CD14-positive monocyte (primary cell): ENCODE results near the gene TMEM53. TPM values are rescaled to one million over a fixed set of nuclear protein-coding genes. Genes with fewer than 3 reads are reported as not detected.

ENCODE experiments used
- DNase-seq, 3 donors: peaks; one replicate each; pipeline ENCODE4 v3.0.0-alpha.2; 2011 to 2022
- H2AFZ ChIP-seq: 2 replicates; pipeline ENCODE4 v1.6.0; 2012; ENCODE audit warnings: mild to moderate bottlenecking, low read depth, low read length, inconsistent platforms; ENCODE audit not compliant: insufficient read depth, poor library complexity, severe bottlenecking
- H3K27ac ChIP-seq, 2 donors: 1 replicate in 1 of 2; 2 replicates in 1 of 2; pipeline ENCODE4 v1.5.1; 2012 to 2013; ENCODE audit warnings: low read length in 2 of 2, control low read depth in 1 of 2, inconsistent platforms in 1 of 2, low read depth in 1 of 2, mild to moderate bottlenecking in 1 of 2
- H3K27me3 ChIP-seq, 2 donors: one replicate each; pipeline versions ENCODE4 v1.6.0 to v1.6.1; 2011 to 2013; ENCODE audit warnings: low read length in 2 of 2; ENCODE audit not compliant: control insufficient read depth in 2 of 2, insufficient read depth in 2 of 2
- H3K36me3 ChIP-seq, 2 donors: replicated peaks in 1 of 2; 1 replicate in 1 of 2; 2 replicates in 1 of 2; pipeline versions ENCODE4 v1.5.1 to v1.6.1; 2012 to 2013; ENCODE audit warnings: low read length in 2 of 2, control low read depth in 1 of 2, inconsistent platforms in 1 of 2, mild to moderate bottlenecking in 1 of 2; ENCODE audit not compliant: insufficient read depth in 2 of 2, control insufficient read depth in 1 of 2
- H3K4me1 ChIP-seq, 2 donors: 1 replicate in 1 of 2; 2 replicates in 1 of 2; pipeline versions ENCODE4 v1.5.1 to v1.6.1; 2012 to 2013; ENCODE audit warnings: low read length in 2 of 2, control low read depth in 1 of 2, inconsistent platforms in 1 of 2, mild to moderate bottlenecking in 1 of 2, moderate library complexity in 1 of 2; ENCODE audit not compliant: insufficient read depth in 2 of 2, control insufficient read depth in 1 of 2
- H3K4me2 ChIP-seq: replicated peaks from 2 replicates; pipeline ENCODE3; 2012; ENCODE audit warnings: low read length, moderate library complexity, mild to moderate bottlenecking; ENCODE audit not compliant: poor library complexity, severe bottlenecking; ENCODE audit errors: extremely low read depth
- H3K4me3 ChIP-seq, 3 experiments: fragments of 200-600 bp in 1 of 3; sonication (generic) in 1 of 3; replicated peaks in 1 of 3; 1 replicate in 2 of 3; 2 replicates in 1 of 3; pipeline ENCODE4 v1.5.1; 2011 to 2013; ENCODE audit warnings: low read length in 3 of 3, mild to moderate bottlenecking in 3 of 3, control low read depth in 2 of 3, low read depth in 2 of 3, inconsistent platforms in 1 of 3, moderate library complexity in 1 of 3
- H3K79me2 ChIP-seq: 2 replicates; pipeline ENCODE4 v1.6.0; 2012; ENCODE audit warnings: mild to moderate bottlenecking, control low read depth, inconsistent platforms, low read length, moderate library complexity; ENCODE audit not compliant: insufficient read depth
- H3K9ac ChIP-seq: 2 replicates; pipeline ENCODE4 v1.6.0; 2017; ENCODE audit warnings: low read length, mild to moderate bottlenecking; ENCODE audit not compliant: insufficient read depth, poor library complexity, severe bottlenecking
- H3K9me3 ChIP-seq, 2 donors: replicated peaks in 1 of 2; 1 replicate in 1 of 2; 2 replicates in 1 of 2; pipeline versions ENCODE4 v1.5.1 to v1.6.1; 2012 to 2013; ENCODE audit warnings: low read length in 2 of 2, control low read depth in 1 of 2; ENCODE audit not compliant: control insufficient read depth in 1 of 2, insufficient read depth in 1 of 2
- H4K20me1 ChIP-seq: 2 replicates; pipeline ENCODE4 v1.6.0; 2012; ENCODE audit warnings: mild to moderate bottlenecking, low read length, control low read depth, moderate library complexity; ENCODE audit not compliant: insufficient read depth
- H3K27ac Mint-ChIP-seq, 7 donors: one replicate each; pipeline ENCODE4 v1.8.0; 2020; ENCODE audit warnings: mild to moderate bottlenecking in 7 of 7, mixed read lengths in 7 of 7, moderate library complexity in 6 of 7, inconsistent platforms in 2 of 7
- H3K27me3 Mint-ChIP-seq, 3 donors: one replicate each; pipeline ENCODE4 v1.8.0; 2021 to 2022; ENCODE audit warnings: low read depth in 3 of 3, mild to moderate bottlenecking in 3 of 3, mixed read lengths in 3 of 3, moderate library complexity in 3 of 3, inconsistent platforms in 1 of 3
- H3K36me3 Mint-ChIP-seq, 2 donors: one replicate each; pipeline ENCODE4 v1.8.0; 2020; ENCODE audit warnings: mixed read lengths in 2 of 2, inconsistent platforms in 1 of 2, mild to moderate bottlenecking in 1 of 2
- H3K4me1 Mint-ChIP-seq: one replicate; pipeline ENCODE4 v1.8.0; 2020; ENCODE audit warnings: mild to moderate bottlenecking, mixed read lengths
- H3K4me3 Mint-ChIP-seq, 2 donors: one replicate each; pipeline ENCODE4 v1.8.0; 2020; ENCODE audit warnings: mild to moderate bottlenecking in 2 of 2, mixed read lengths in 2 of 2, moderate library complexity in 1 of 2
- H3K9me3 Mint-ChIP-seq, 7 donors: one replicate each; pipeline ENCODE4 v1.8.0; 2020 to 2022; ENCODE audit warnings: mixed read lengths in 7 of 7, mild to moderate bottlenecking in 6 of 7, moderate library complexity in 6 of 7, inconsistent platforms in 2 of 7
- CTCF ChIP-seq: fragments of 200-600 bp; IDR thresholded peaks from one replicate; pipeline ENCODE4 v1.8.0; 2022; ENCODE audit warnings: antibody characterized with exemption, mild to moderate bottlenecking
- WGBS: methylation state at CpG from one replicate; pipeline ENCODE4 v1.1.5; 2013; ENCODE audit warnings: missing lambda C conversion rate; ENCODE audit not compliant: insufficient coverage; 5-methylcytosine and 5-hydroxymethylcytosine counted together
- intact Hi-C, 2 donors: fragments of 100-400 bp; cut with micrococcal nuclease; formaldehyde crosslinking; loops; one replicate each; pipeline versions ENCODE4 v1.15.0 to v1.15.1; 2023
- polyA plus RNA-seq, 3 donors: library from polyadenylated mRNA; depleted of rRNA in 1 of 3; unstranded in 2 of 3; stranded (reverse) in 1 of 3; fragments of 300-500 nt in 2 of 3; fragments of >200 nt in 1 of 3; fragmentation: Illumina TruSeq in 2 of 3; gene quantifications; 1 replicate in 2 of 3; 2 replicates in 1 of 3; pipeline ENCODE4 v1.2.3, GENCODE V29; 2012 to 2021

TMEM53 gene
- polyA plus RNA-seq, 3 donors, result 4.8 to 8.8 (median 8.6) TPM

GRCh38 chr1:44682883-44683265 lies 8.6 kb upstream of the TMEM53 start:
- TF ChIP-seq CTCF, result no peak
- Mint-ChIP-seq H3K36me3 (peaks cover 3% of the 10 kb centered on the region in 2 donors), H3K4me3 (no peak overlapping the region), H3K27ac (peak overlapping the region in 3 of 7 donors; percentile 26 to 78 (median 38)), H3K4me1 (peaks cover 50% of the 10 kb centered on the region), H3K9me3 (peaks cover 0 to 2% (median 0%) of the 10 kb centered on the region in 7 donors), H3K27me3 (peaks cover 0 to 4% (median 0%) of the 10 kb centered on the region in 3 donors)
- H3K9ac ChIP-seq, result no peak overlapping the region
- no peaks in the 10 kb centered on the region for H3K79me2 ChIP-seq
- H3K27me3 ChIP-seq, result no peaks in the 10 kb centered on the region
- intact Hi-C loops, result no loop called here
- no peaks in the 10 kb centered on the region for H3K36me3 ChIP-seq
- H3K9me3 ChIP-seq, result no peaks in the 10 kb centered on the region
- no peaks in the 10 kb centered on the region for H4K20me1 ChIP-seq
- peaks cover 50 to 58% of the 10 kb centered on the region in 2 donors for H3K4me1 ChIP-seq
- DNase-seq, result peak in 2 of 3 donors; percentile 29 to 32
- no peak overlapping the region for H3K27ac ChIP-seq
- WGBS, result 60% methylated on average over 2 of the region's 3 CpGs
- no peak overlapping the region for H2AFZ ChIP-seq
- H3K4me2 ChIP-seq, result no peak overlapping the region
- H3K4me3 ChIP-seq, result no peak overlapping the region

GRCh38 chr1:44681905-44682882 lies 7.9 kb upstream of the TMEM53 start:
- H3K9me3 ChIP-seq, result no peaks in the 10 kb centered on the region
- no peak overlapping the region for H3K4me3 ChIP-seq
- H3K4me1 ChIP-seq, result peaks cover 57 to 65% of the 10 kb centered on the region in 2 donors
- no peak overlapping the region for H3K27ac ChIP-seq
- no peaks in the 10 kb centered on the region for H3K36me3 ChIP-seq
- intact Hi-C loops, result no loop called here
- Mint-ChIP-seq H3K36me3 (peaks cover 3% of the 10 kb centered on the region in 2 donors), H3K27me3 (peaks cover 0 to 4% (median 0%) of the 10 kb centered on the region in 3 donors), H3K9me3 (peaks cover 0 to 2% (median 0%) of the 10 kb centered on the region in 7 donors), H3K4me1 (peaks cover 50% of the 10 kb centered on the region), H3K4me3 (no peak overlapping the region), H3K27ac (peak overlapping the region in 5 of 7 donors; percentile 14 to 48 (median 34))
- DNase-seq, result peak in 1 of 3 donors; percentile 24
- H3K27me3 ChIP-seq, result no peaks in the 10 kb centered on the region
- WGBS, result 38% methylated on average over 5 of the region's 14 CpGs
- H3K9ac ChIP-seq, result no peak overlapping the region
- no peaks in the 10 kb centered on the region for H3K79me2 ChIP-seq
- no peak for TF ChIP-seq CTCF
- H3K4me2 ChIP-seq, result no peak overlapping the region
- no peaks in the 10 kb centered on the region for H4K20me1 ChIP-seq
- peak overlapping the region; percentile 62 for H2AFZ ChIP-seq
